DMS79 treated with DMSO at 0.1 percent for 48 hours (cell line): Measurements from ENCODE around the gene LRRC41.
"Not testable (repeated sequence)": the region's sequence is repeated elsewhere in the genome, so short reads cannot be mapped to it uniquely, and the experiment has no call there.

ENCODE experiments used
- DNase-seq: peaks from one replicate; lab custom pipeline; 2025; lab: John Stamatoyannopoulos, UW

LRRC41 gene

GRCh38 chr1:46303038-46303871, at the start of gene LRRC41, which contains the start of gene UQCRH:
TSS of gene LRRC41 (minus strand) at chr1:46303616. CDS start at chr1:46303322, 294 bp downstream.
TSS of gene UQCRH (plus strand) at chr1:46303698. CDS start at chr1:46303767, 69 bp downstream.
- DNase-seq: peak; percentile 99

- DNase-seq: no peak
Measured at GRCh38 chr1:46352363-46352762, 48.9 kb upstream of the LRRC41 start.

- DNase-seq: no peak
Measured at GRCh38 chr1:46345281-46345680, 41.9 kb upstream of the LRRC41 start.

- no peak for DNase-seq
Measured at GRCh38 chr1:46344481-46344880, 41.1 kb upstream of the LRRC41 start.

- DNase-seq: no peak
Measured at GRCh38 chr1:46343705-46344104, 40.3 kb upstream of the LRRC41 start.

- no peak for DNase-seq
Measured at GRCh38 chr1:46343351-46343695, 39.9 kb upstream of the LRRC41 start.

- no peak for DNase-seq
Measured at GRCh38 chr1:46342677-46343350, 39.4 kb upstream of the LRRC41 start.

- DNase-seq: peak; percentile 11
Measured at GRCh38 chr1:46342084-46342656, 38.8 kb upstream of the LRRC41 start.

- DNase-seq: no peak
Measured at GRCh38 chr1:46341222-46342083, 38.0 kb upstream of the LRRC41 start.

GRCh38 chr1:46340404-46341221, 37.2 kb upstream of the LRRC41 start, which contains the start of gene NSUN4:
TSS of gene NSUN4 (plus strand) at chr1:46340807. CDS start at chr1:46340827, 20 bp downstream.
- DNase-seq: peak; percentile 96

GRCh38 chr1:46337409-46337808, 34.0 kb upstream of the LRRC41 start:
- DNase-seq: not testable (repeated sequence)

- no peak for DNase-seq
Measured at GRCh38 chr1:46335081-46335480, 31.7 kb upstream of the LRRC41 start.

- no peak for DNase-seq
Measured at GRCh38 chr1:46334030-46334384, 30.6 kb upstream of the LRRC41 start.

- DNase-seq: no peak
Measured at GRCh38 chr1:46333300-46334029, 30.0 kb upstream of the LRRC41 start.

GRCh38 chr1:46331786-46332540, 28.5 kb upstream of the LRRC41 start:
- DNase-seq: not testable (repeated sequence)

GRCh38 chr1:46330381-46330780, 27.0 kb upstream of the LRRC41 start:
- DNase-seq: not testable (repeated sequence)

- not testable (repeated sequence) for DNase-seq
Measured at GRCh38 chr1:46329807-46330206, 26.4 kb upstream of the LRRC41 start.

GRCh38 chr1:46328182-46328581, 24.8 kb upstream of the LRRC41 start:
- not testable (repeated sequence) for DNase-seq

GRCh38 chr1:46325285-46326076, 22.1 kb upstream of the LRRC41 start:
- DNase-seq: not testable (repeated sequence)
